ENCODE results near the gene GPRIN3. TPM values are rescaled to one million over a fixed set of nuclear protein-coding genes. Genes with fewer than 3 reads are reported as not detected.

The GPRIN3 gene
- total RNA-seq, 1 experiment from 2014 or later, result not detected

GRCh38 chr4:89316931-89317366, 9.3 kb upstream of the GPRIN3 start:
- peak; percentile 3 for DNase-seq (ENCODE audit: low spot score)
- Histone ChIP-seq H3K36me3 (ENCODE audit: insufficient read depth, low read length, poor library complexity, severe bottlenecking) (no peaks in the 10 kb centered on the region), H3K4me1 (ENCODE audit: insufficient read depth, low read length, poor library complexity, severe bottlenecking) (no peaks in the 10 kb centered on the region), H3K27me3 (replicated peaks; ENCODE audit: insufficient read depth, low read depth, low read length, poor library complexity) (no peaks in the 10 kb centered on the region), H3K27ac (ENCODE audit: low read depth, low read length, poor library complexity, severe bottlenecking) (no peak overlapping the region), H3K4me3 (ENCODE audit: low read depth, low read length, poor library complexity, severe bottlenecking) (no peak overlapping the region), H3K9me3 (ENCODE audit: low read depth, low read length, poor library complexity, severe bottlenecking) (no peaks in the 10 kb centered on the region)
- TF ChIP-seq CTCF (conservative IDR thresholded peaks at IDR 0.05; ENCODE audit: low read depth, low read length), result no peak
- TF ChIP-seq EZH2 (IDR thresholded peaks at IDR 0.05; ENCODE audit: borderline replicate concordance, low read depth, low read length, poor library complexity, severe bottlenecking), result no peak
- intact Hi-C loops (cut with micrococcal nuclease; ENCODE audit: unreplicated experiment), result no loop called here
- CTCF ChIA-PET, result no interaction called here
- POLR2A ChIA-PET (ENCODE audit: low non-redundant PET), result no interaction called here
- BruUV-seq (replicated peaks), result no TSS peak

GRCh38 chr4:89316211-89316610, 8.6 kb upstream of the GPRIN3 start:
- TF ChIP-seq CTCF (conservative IDR thresholded peaks at IDR 0.05; ENCODE audit: low read depth, low read length) (no peak), EZH2 (IDR thresholded peaks at IDR 0.05; ENCODE audit: borderline replicate concordance, low read depth, low read length, poor library complexity, severe bottlenecking) (no peak)
- H3K27ac ChIP-seq (ENCODE audit: low read depth, low read length, poor library complexity, severe bottlenecking), result no peak overlapping the region

GRCh38 chr4:89314291-89314690, 6.7 kb upstream of the GPRIN3 start:
- no TSS peak for BruUV-seq (replicated peaks)
- intact Hi-C loops (cut with micrococcal nuclease; ENCODE audit: unreplicated experiment), result no loop called here
- Histone ChIP-seq H3K9me3 (ENCODE audit: low read depth, low read length, poor library complexity, severe bottlenecking) (no peaks in the 10 kb centered on the region), H3K27me3 (replicated peaks; ENCODE audit: insufficient read depth, low read depth, low read length, poor library complexity) (no peaks in the 10 kb centered on the region), H3K27ac (ENCODE audit: low read depth, low read length, poor library complexity, severe bottlenecking) (no peak overlapping the region), H3K36me3 (ENCODE audit: insufficient read depth, low read length, poor library complexity, severe bottlenecking) (no peaks in the 10 kb centered on the region), H3K4me3 (ENCODE audit: low read depth, low read length, poor library complexity, severe bottlenecking) (no peak overlapping the region), H3K4me1 (ENCODE audit: insufficient read depth, low read length, poor library complexity, severe bottlenecking) (no peaks in the 10 kb centered on the region)
- DNase-seq (ENCODE audit: low spot score), result no peak
- CTCF ChIA-PET, result no interaction called here
- TF ChIP-seq CTCF (conservative IDR thresholded peaks at IDR 0.05; ENCODE audit: low read depth, low read length) (no peak), EZH2 (IDR thresholded peaks at IDR 0.05; ENCODE audit: borderline replicate concordance, low read depth, low read length, poor library complexity, severe bottlenecking) (no peak)
- POLR2A ChIA-PET (ENCODE audit: low non-redundant PET), result no interaction called here

More at GRCh38 chr4:89316211-89316610, 8.6 kb upstream of the GPRIN3 start:
- ChIA-PET POLR2A (ENCODE audit: low non-redundant PET) (no interaction called here), CTCF (no interaction called here)
- H3K27me3 ChIP-seq (replicated peaks; ENCODE audit: insufficient read depth, low read depth, low read length, poor library complexity), result no peaks in the 10 kb centered on the region
- intact Hi-C loops (cut with micrococcal nuclease; ENCODE audit: unreplicated experiment), result no loop called here
- H3K9me3 ChIP-seq (ENCODE audit: low read depth, low read length, poor library complexity, severe bottlenecking), result no peaks in the 10 kb centered on the region
- no peaks in the 10 kb centered on the region for H3K36me3 ChIP-seq (ENCODE audit: insufficient read depth, low read length, poor library complexity, severe bottlenecking)
- H3K4me3 ChIP-seq (ENCODE audit: low read depth, low read length, poor library complexity, severe bottlenecking), result no peak overlapping the region
- no peak for DNase-seq (ENCODE audit: low spot score)
- H3K4me1 ChIP-seq (ENCODE audit: insufficient read depth, low read length, poor library complexity, severe bottlenecking), result no peaks in the 10 kb centered on the region
- no TSS peak for BruUV-seq (replicated peaks)

Data from A673 (cell line).